D721Med (cell line): ENCODE data around the gene CNTNAP2.
"Not testable (repeated sequence)": the region's sequence is repeated elsewhere in the genome, so short reads cannot be mapped to it uniquely, and the experiment has no call there.

Experiments used
- DNase-seq: peaks from one replicate; pipeline ENCODE4 v3.0.0; 2011; ENCODE audit warnings: low spot score; ENCODE audit not compliant: insufficient read length
- FAIRE-seq: peaks from 2 replicates; lab custom pipeline; 2011; peaks lifted over from hg19 to GRCh38; lab: Jason Lieb, UNC
- TF ChIP-seq, protein P1 (sequence below): IDR thresholded peaks from 2 replicates; pipeline ENCODE4 v1.5.1; 2012; ENCODE audit warnings: mild to moderate bottlenecking, control low read depth; ENCODE audit not compliant: insufficient read depth; ENCODE audit errors: missing control alignments

CNTNAP2 gene

GRCh38 chr7:146902728-146903127 lies 786.1 kb downstream of the CNTNAP2 start:
- FAIRE-seq (no peak), DNase-seq (no peak)
- TF ChIP-seq, protein P1, sequence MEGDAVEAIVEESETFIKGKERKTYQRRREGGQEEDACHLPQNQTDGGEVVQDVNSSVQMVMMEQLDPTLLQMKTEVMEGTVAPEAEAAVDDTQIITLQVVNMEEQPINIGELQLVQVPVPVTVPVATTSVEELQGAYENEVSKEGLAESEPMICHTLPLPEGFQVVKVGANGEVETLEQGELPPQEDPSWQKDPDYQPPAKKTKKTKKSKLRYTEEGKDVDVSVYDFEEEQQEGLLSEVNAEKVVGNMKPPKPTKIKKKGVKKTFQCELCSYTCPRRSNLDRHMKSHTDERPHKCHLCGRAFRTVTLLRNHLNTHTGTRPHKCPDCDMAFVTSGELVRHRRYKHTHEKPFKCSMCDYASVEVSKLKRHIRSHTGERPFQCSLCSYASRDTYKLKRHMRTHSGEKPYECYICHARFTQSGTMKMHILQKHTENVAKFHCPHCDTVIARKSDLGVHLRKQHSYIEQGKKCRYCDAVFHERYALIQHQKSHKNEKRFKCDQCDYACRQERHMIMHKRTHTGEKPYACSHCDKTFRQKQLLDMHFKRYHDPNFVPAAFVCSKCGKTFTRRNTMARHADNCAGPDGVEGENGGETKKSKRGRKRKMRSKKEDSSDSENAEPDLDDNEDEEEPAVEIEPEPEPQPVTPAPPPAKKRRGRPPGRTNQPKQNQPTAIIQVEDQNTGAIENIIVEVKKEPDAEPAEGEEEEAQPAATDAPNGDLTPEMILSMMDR: no peak

DNA sequence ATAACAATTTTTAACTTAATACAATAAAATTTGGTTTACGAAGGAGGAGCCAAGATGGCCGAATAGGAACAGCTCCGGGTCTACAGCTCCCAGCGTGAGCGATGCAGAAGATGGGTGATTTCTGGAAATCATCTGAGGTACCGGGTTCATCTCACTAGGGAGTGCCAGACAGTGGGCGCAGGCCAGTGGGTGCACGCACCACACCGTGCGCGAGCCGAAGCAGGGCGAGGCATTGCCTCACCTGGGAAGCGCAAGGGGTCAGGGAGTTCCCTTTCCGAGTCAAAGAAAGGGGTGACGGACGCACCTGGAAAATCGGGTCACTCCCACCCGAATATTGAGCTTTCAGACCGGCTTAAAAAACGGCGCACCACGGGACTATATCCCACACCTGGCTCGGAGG lies 789.1 kb downstream of the CNTNAP2 start:
- FAIRE-seq, DNase-seq: not testable (repeated sequence)

- DNase-seq: no peak
- FAIRE-seq: no peak
- TF ChIP-seq, protein P1: no peak
Observed at GRCh38 chr7:146922782-146923181, 806.2 kb downstream of the CNTNAP2 start.

DNA sequence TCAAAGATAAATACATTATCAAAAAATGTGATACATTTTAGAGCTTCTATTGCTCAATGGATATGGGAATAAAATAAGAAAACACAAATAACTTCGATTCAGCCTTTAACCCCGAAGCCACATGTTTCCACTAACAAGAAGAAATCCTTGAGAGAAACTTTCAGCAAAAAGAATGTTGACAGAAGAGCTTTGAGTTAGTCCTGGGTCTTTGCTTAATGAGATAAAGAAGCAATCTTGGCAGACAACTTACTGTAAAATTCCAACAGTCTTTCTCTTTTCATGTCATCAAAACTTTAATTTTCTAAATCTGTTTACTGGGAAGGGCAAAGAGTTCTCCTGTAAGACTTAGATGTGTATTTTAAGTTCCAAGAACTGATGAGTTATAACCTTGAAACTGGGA lies 810.2 kb downstream of the CNTNAP2 start:
- DNase-seq: no peak
- TF ChIP-seq, protein P1: no peak
- FAIRE-seq: no peak

DNA sequence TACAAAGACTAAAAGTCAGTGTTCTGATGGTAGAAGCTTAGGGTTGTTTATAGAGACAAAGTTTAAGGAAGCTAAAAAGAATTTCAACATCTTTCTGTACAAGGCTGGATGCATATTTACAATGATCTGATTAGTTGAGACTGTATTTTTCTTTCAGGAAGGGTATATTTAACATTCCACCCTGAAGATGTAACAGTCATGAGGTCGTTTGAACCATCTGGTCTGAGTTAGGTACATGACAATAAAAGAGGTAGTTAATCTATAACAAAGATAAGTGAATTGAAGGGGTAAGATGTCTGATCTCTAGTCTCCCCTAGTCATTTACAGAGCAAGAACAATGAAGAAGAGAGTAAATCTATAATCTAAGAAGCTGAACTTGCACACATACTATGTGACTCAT lies 821.2 kb downstream of the CNTNAP2 start:
- DNase-seq (no peak), FAIRE-seq (no peak)
- TF ChIP-seq, protein P1: no peak

DNA sequence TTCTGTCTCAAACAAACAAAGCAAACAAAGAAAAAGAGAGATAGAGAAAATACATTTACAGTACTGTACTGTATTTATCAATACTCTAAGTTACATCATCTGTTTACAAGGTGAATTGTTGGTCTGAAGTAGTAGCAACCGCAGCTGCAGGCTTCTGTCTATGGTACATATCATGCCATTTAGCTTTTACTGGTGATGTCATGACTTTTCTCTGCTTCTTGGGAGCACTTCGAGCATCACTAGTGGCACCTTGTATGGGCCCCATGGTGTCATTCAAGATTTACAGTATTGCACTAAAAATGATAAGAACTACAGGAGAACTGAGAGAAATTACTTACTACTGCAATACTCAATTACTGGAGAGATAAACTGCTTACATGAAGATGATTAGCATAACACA lies 826.9 kb downstream of the CNTNAP2 start:
- DNase-seq: no peak
- no peak for FAIRE-seq
- TF ChIP-seq, protein P1: no peak

DNA sequence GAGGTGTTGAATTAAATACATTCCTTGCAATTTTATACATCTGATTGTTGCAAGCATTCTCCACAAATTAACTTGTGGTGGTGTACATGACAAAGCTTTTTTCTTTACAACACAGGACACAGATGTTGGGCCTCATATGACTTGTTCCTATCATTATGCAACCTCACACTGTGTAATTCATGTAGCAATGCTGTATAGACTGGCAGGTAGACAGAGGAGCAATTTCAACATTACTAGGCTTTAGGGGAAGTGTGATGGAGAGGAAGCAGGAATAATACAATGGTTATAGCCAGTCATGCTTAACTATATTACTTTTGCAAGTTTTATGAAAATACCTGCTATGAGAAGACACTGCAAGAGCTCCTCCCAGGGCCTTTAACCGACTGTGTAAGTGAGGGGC lies 832.1 kb downstream of the CNTNAP2 start:
- FAIRE-seq (no peak), DNase-seq (no peak)
- TF ChIP-seq, protein P1: no peak

DNA sequence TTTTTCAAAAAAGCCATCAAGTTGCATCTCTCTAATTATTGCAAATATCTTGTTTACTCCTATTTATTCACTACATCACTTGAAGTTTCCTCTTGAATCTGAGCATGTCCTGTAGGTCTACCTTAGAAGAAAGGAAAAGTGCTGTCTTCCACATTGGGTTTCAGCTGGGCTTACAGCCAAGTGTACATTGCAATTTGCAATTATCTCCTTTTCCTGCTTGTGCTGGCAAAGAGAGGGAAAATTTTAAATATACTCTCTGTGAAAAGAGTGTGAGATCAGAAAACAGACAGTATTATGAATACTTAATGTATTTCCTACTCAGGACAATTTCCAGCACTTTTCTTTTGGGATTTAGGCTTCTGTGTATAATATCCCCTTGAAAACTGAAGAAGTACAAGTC lies 839.7 kb downstream of the CNTNAP2 start:
- TF ChIP-seq, protein P1: no peak
- no peak for FAIRE-seq
- DNase-seq: no peak
